Liver (tissue), 9 donors: ENCODE measurements around the gene VASN. TPM values are rescaled to one million over a fixed set of nuclear protein-coding genes. Genes with fewer than 3 reads are reported as not detected.

Experiments used
- DNase-seq: peaks from one replicate; pipeline ENCODE4 v3.0.0-alpha.2; 2017; ENCODE audit warnings: low spot score
- H3K27ac ChIP-seq, 2 donors: one replicate each; pipeline ENCODE4 v1.7.0; 2013; ENCODE audit warnings: inconsistent platforms in 2 of 2, low read length in 2 of 2, control low read depth in 1 of 2, low read depth in 1 of 2, mild to moderate bottlenecking in 1 of 2
- H3K27me3 ChIP-seq, 4 donors: one replicate each; pipeline versions ENCODE4 v1.6.1 to v1.7.0; 2013; ENCODE audit warnings: low read length in 3 of 4, inconsistent platforms in 1 of 4, mild to moderate bottlenecking in 1 of 4, moderate library complexity in 1 of 4; ENCODE audit not compliant: control insufficient read depth in 4 of 4, insufficient read depth in 4 of 4
- H3K36me3 ChIP-seq, 4 donors: one replicate each; pipeline versions ENCODE4 v1.6.1 to v1.7.0; 2013; ENCODE audit warnings: low read length in 3 of 4, mild to moderate bottlenecking in 3 of 4, low read depth in 1 of 4, moderate library complexity in 1 of 4; ENCODE audit not compliant: control insufficient read depth in 4 of 4, insufficient read depth in 3 of 4
- H3K4me1 ChIP-seq, 4 donors: one replicate each; pipeline versions ENCODE4 v1.6.1 to v1.7.0; 2013; ENCODE audit warnings: low read length in 3 of 4, mild to moderate bottlenecking in 3 of 4, moderate library complexity in 1 of 4; ENCODE audit not compliant: control insufficient read depth in 4 of 4, insufficient read depth in 4 of 4
- H3K4me3 ChIP-seq, 3 donors: one replicate each; pipeline versions ENCODE4 v1.6.1 to v1.7.0; 2013; ENCODE audit warnings: low read length in 3 of 3, control low read depth in 1 of 3, low read depth in 1 of 3, mild to moderate bottlenecking in 1 of 3
- H3K9ac ChIP-seq, 2 donors: one replicate each; pipeline ENCODE4 v1.7.0; 2013; ENCODE audit warnings: low read length in 2 of 2, mild to moderate bottlenecking in 2 of 2, moderate library complexity in 2 of 2, control low read depth in 1 of 2, low read depth in 1 of 2
- H3K9me3 ChIP-seq, 4 donors: one replicate each; pipeline versions ENCODE4 v1.6.1 to v1.7.0; 2013; ENCODE audit warnings: low read length in 3 of 4; ENCODE audit not compliant: control insufficient read depth in 4 of 4
- ATF3 ChIP-seq: IDR thresholded peaks from 2 replicates; pipeline ENCODE4 v1.6.1; 2016; ENCODE audit warnings: antibody characterized with exemption
- CTCF ChIP-seq: fragments of 150-350 bp; IDR thresholded peaks from 2 replicates; pipeline ENCODE4 v1.5.1; 2017; ENCODE audit warnings: improper control_type of control experiment, low read depth, low read length; ENCODE audit not compliant: missing input control
- EGR1 ChIP-seq, 2 donors: IDR thresholded peaks; 2 replicates each; pipeline ENCODE4 v1.6.1; 2016 to 2018; ENCODE audit warnings: antibody characterized with exemption in 2 of 2, low read depth in 2 of 2
- FOXA1 ChIP-seq: IDR thresholded peaks from 2 replicates; pipeline ENCODE4 v1.6.1; 2016; ENCODE audit warnings: antibody characterized with exemption
- FOXA2 ChIP-seq: IDR thresholded peaks from 2 replicates; pipeline ENCODE4 v1.6.1; 2016; ENCODE audit warnings: antibody characterized with exemption
- GABPA ChIP-seq, 2 donors: IDR thresholded peaks in 1 of 2; conservative IDR thresholded peaks in 1 of 2; 2 replicates each; pipeline ENCODE4 v1.6.1; 2016; ENCODE audit warnings: antibody characterized with exemption in 2 of 2, mild to moderate bottlenecking in 1 of 2, moderate library complexity in 1 of 2
- HNF4G ChIP-seq: IDR thresholded peaks from 2 replicates; pipeline ENCODE4 v1.6.1; 2016; ENCODE audit warnings: antibody characterized with exemption
- JUND ChIP-seq, 2 donors: IDR thresholded peaks; 2 replicates each; pipeline ENCODE4 v1.6.1; 2016; ENCODE audit warnings: antibody characterized with exemption in 2 of 2
- NR2F2 ChIP-seq: IDR thresholded peaks from 2 replicates; pipeline ENCODE4 v1.6.1; 2016; ENCODE audit warnings: antibody characterized with exemption
- RAD21 ChIP-seq, 2 donors: IDR thresholded peaks; 2 replicates each; pipeline ENCODE4 v1.6.1; 2016; ENCODE audit warnings: antibody characterized with exemption in 2 of 2, mild to moderate bottlenecking in 2 of 2
- REST ChIP-seq: IDR thresholded peaks from 2 replicates; pipeline ENCODE4 v1.6.1; 2016; ENCODE audit warnings: antibody characterized with exemption, mild to moderate bottlenecking
- RXRA ChIP-seq, 2 donors: IDR thresholded peaks; 2 replicates each; pipeline ENCODE4 v1.6.1; 2017 to 2018; ENCODE audit warnings: antibody characterized with exemption in 2 of 2, mild to moderate bottlenecking in 1 of 2
- SP1 ChIP-seq: IDR thresholded peaks from 2 replicates; pipeline ENCODE4 v1.6.1; 2018; ENCODE audit warnings: antibody characterized with exemption, mild to moderate bottlenecking
- ZBTB33 ChIP-seq: IDR thresholded peaks from 2 replicates; pipeline ENCODE4 v1.6.1; 2016; ENCODE audit warnings: antibody characterized with exemption
- WGBS: extraction: QIAGEN DNeasy Blood & Tissue Kit; methylation state at CpG from one replicate; pipeline ENCODE4 v1.1.7; 2013; 5-methylcytosine and 5-hydroxymethylcytosine counted together
- polyA plus RNA-seq, 2 donors: library from polyadenylated mRNA; stranded (reverse) in 1 of 2; unstranded in 1 of 2; fragments of 200-250 nt in 1 of 2; fragments of >200 nt in 1 of 2; fragmentation: Nextera tagmentation in 1 of 2; extraction: Ambion mirVana in 1 of 2; gene quantifications; one replicate each; pipeline versions ENCODE4 v1.2.1 to v1.2.3, GENCODE V29; 2013 to 2015
- total RNA-seq, 2 donors: library from RNA; depleted of rRNA; stranded (reverse); fragments of >200 nt; gene quantifications; one replicate each; pipeline ENCODE4 v1.2.3, GENCODE V29; 2014
- donor health status: healthy.
- donor health status: healthy.
- donor health status: healthy.
- donor health status: healthy.
- donor health status: healthy.

Gene VASN
- total and polyA plus RNA-seq, 4 donors = 6.2 to 26.9 (median 21.2) TPM

DNA sequence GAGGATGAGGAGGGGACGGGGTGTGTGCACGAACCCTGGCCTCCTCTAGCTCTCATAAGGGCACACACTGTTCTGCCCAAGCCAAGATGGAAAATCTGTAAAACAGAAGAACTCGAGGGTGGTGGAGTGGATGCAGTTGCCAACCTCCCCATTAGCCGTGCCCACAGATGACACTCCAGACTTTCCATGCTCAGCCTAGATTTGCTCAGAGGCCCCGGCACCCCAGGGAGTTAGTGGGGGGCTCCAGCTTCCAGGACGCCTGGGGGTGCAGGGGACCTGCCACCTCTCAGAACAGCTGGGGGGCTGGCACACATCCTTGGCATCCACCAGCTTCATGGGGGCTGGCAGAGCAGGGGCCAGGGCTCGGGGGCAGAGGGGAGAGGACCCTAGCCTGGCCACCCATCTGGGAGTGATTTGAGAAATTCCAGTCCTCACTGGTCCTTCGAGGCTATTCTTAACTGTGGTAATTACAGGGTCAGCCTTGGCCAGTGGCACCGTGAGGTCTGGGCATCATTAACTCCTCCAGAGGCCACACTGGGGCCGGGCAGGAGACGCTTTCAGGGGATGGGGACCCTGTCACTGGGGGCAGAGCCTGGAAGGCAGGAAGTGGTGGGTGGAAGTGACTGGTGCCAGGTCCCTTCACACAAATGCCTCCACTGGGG, 14.3 kb downstream of the VASN start:
- no peaks in the 10 kb centered on the region for H3K9me3 ChIP-seq
- TF ChIP-seq JUND (IDR thresholded peaks at IDR 0.05) (no peak), GABPA (IDR thresholded peaks at IDR 0.05 in 1 of 2, conservative IDR thresholded peaks at IDR 0.05 in 1 of 2) (no peak)
- no peak overlapping the region for H3K27ac ChIP-seq
- H3K4me3 ChIP-seq = no peak overlapping the region
- H3K4me1 ChIP-seq = peaks cover 0 to 15% (median 2%) of the 10 kb centered on the region in 4 donors
- DNase-seq = no peak
- WGBS = 68% methylated on average over 11 of the region's 11 CpGs
- no peak overlapping the region for H3K9ac ChIP-seq
- no peaks in the 10 kb centered on the region for H3K27me3 ChIP-seq
- H3K36me3 ChIP-seq = peaks cover 0 to 16% (median 5%) of the 10 kb centered on the region in 4 donors

- no peak overlapping the region for H3K4me3 ChIP-seq
- no peak overlapping the region for H3K9ac ChIP-seq
- 76% methylated on average over 8 of the region's 8 CpGs for WGBS
- peaks cover 0 to 11% (median 4%) of the 10 kb centered on the region in 4 donors for H3K36me3 ChIP-seq
- no peak for DNase-seq
- peaks cover 0 to 11% (median 2%) of the 10 kb centered on the region in 4 donors for H3K4me1 ChIP-seq
- no peaks in the 10 kb centered on the region for H3K9me3 ChIP-seq
- H3K27me3 ChIP-seq = no peaks in the 10 kb centered on the region
- TF ChIP-seq SP1 (no peak), CTCF (no peak), REST (no peak), RXRA (IDR thresholded peaks at IDR 0.05) (no peak), FOXA2 (no peak), FOXA1 (no peak), NR2F2 (no peak), RAD21 (IDR thresholded peaks at IDR 0.05) (no peak), ZBTB33 (no peak), JUND (IDR thresholded peaks at IDR 0.05) (no peak), ATF3 (no peak), HNF4G (no peak), EGR1 (IDR thresholded peaks at IDR 0.05; ENCODE audit: low read depth in 2 of 2) (no peak)
- H3K27ac ChIP-seq = no peak overlapping the region
Measured at GRCh38 chr16:4386451-4386805, 14.8 kb downstream of the VASN start.
